Stomach (tissue), 9 donors: Measurements from ENCODE around the gene PNMA6E. TPM values are rescaled to one million over a fixed set of nuclear protein-coding genes. Genes with fewer than 3 reads are reported as not detected.

Experiments used
- DNase-seq, 2 donors: peaks; one replicate each; pipeline versions ENCODE4 v3.0.0 to v3.0.0-alpha.2; 2013 to 2019
- H3K27ac ChIP-seq, 5 donors: fragments of 200-600 bp in 4 of 5; sonication (generic) in 4 of 5; one replicate each; pipeline ENCODE4 v1.5.1; 2013 to 2019; ENCODE audit warnings: mild to moderate bottlenecking in 1 of 5, moderate library complexity in 1 of 5
- H3K27me3 ChIP-seq, 3 donors: fragments of 200-600 bp; sonication (generic); one replicate each; pipeline ENCODE4 v1.5.1; 2017 to 2019; ENCODE audit warnings: mixed run types in 1 of 3
- H3K36me3 ChIP-seq, 4 donors: fragments of 200-600 bp; sonication (generic); 1 replicate in 3 of 4; 2 replicates in 1 of 4; pipeline ENCODE4 v1.5.1; 2016 to 2019
- H3K4me1 ChIP-seq, 4 donors: fragments of 200-600 bp; sonication (generic); one replicate each; pipeline ENCODE4 v1.5.1; 2016 to 2019
- H3K4me3 ChIP-seq, 4 donors: fragments of 200-600 bp; sonication (generic) in 3 of 4; one replicate each; pipeline ENCODE4 v1.5.1; 2016 to 2019; ENCODE audit warnings: mild to moderate bottlenecking in 1 of 4
- H3K9me3 ChIP-seq, 4 donors: fragments of 200-600 bp; sonication (generic); one replicate each; pipeline ENCODE4 v1.5.1; 2016 to 2019
- EP300 ChIP-seq: sonication (generic); formaldehyde crosslinking; IDR thresholded peaks from one replicate; pipeline ENCODE4 v1.6.1; 2017; ENCODE audit warnings: antibody characterized with exemption
- POLR2A ChIP-seq, 4 donors: fragments of 450-650 bp; IDR thresholded peaks; one replicate each; pipeline ENCODE4 v1.6.1; 2016; ENCODE audit warnings: antibody characterized with exemption in 4 of 4, control low read depth in 2 of 4, mild to moderate bottlenecking in 1 of 4, moderate library complexity in 1 of 4
- POLR2AphosphoS5 ChIP-seq, 3 donors: sonication (generic); formaldehyde crosslinking; IDR thresholded peaks; one replicate each; pipeline ENCODE4 v1.6.1; 2016; ENCODE audit warnings: antibody characterized with exemption in 3 of 3
- WGBS, 5 donors: extraction: QIAGEN DNeasy Blood & Tissue Kit in 3 of 5; methylation state at CpG; one replicate each; pipeline versions ENCODE4 v1.1.5 to v1.1.7; 2013 to 2018; 5-methylcytosine and 5-hydroxymethylcytosine counted together
- intact Hi-C: fragments of 100-400 bp; cut with DNase I; formaldehyde crosslinking; loops from one replicate; pipeline ENCODE4 v1.15.1; 2023; ENCODE audit warnings: low total_unique reads
- polyA plus RNA-seq, 3 donors: library from polyadenylated mRNA; stranded (reverse); fragments of 200-250 nt; gene quantifications; one replicate each; pipeline ENCODE4 v1.2.3, GENCODE V29; 2013
- total RNA-seq, 5 donors: library from RNA; depleted of rRNA; stranded (reverse); fragments of >200 nt; gene quantifications; one replicate each; pipeline versions ENCODE4 v1.1.0 to v1.2.3, GENCODE V29; 2014 to 2016
- TF ChIP-seq, protein P1 (sequence below), 7 experiments: fragments of 450-650 bp in 4 of 7; fragments of 200-600 bp in 3 of 7; sonication (generic) in 3 of 7; IDR thresholded peaks; one replicate each; pipeline ENCODE4 v1.5.1; 2016 to 2019; ENCODE audit warnings: antibody characterized with exemption in 7 of 7, control low read depth in 2 of 7, mild to moderate bottlenecking in 1 of 7
- donor health status: healthy with polysubstance abuse.
- donor health status: Bipolar disorder and iron deficiency.
- donor health status: healthy.

The PNMA6E gene
- total and polyA plus RNA-seq, 8 donors: not detected

DNA sequence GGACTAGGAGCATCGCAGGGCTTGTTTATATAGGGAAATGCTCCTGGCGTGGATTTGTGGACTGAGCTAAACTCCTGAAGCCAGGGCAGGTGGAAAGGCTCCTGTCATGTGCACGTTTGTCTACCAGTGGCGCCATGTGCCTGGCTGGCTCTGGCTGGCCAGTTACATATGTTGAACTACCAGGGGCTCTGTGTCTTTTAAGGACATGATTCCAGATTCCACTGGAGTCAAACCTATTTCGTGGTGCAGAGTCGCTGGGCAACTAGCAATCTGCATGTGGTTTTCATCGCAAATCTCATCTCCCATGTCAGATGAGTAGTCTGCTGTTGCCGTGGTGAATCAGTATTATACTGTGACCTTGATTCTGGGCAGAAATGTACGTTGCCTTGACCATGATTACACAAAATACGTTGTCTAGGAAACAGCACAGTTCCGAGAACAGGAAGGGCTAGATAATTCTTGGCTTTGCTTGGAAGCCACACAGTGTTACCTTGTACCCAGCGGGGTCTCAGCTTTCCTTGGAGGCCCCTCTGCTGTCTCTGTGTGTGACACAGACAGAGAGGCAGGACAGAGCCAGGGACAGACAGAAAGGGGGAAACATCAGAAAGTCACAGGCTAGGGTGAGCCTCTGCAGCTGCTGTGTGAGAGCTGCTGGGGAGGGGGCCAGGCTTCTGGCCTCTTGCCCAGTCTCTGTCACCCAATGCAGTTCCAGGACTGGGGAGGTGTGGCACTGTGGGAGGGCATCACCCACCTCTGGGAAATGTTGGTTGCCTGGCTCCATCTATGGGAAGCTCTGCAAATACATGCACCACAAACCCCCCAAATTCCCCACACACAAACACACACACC lies 19.2 kb downstream of the PNMA6E start:
- peak overlapping the region in 3 of 5 donors; percentile 32 to 55 (median 35) for H3K27ac ChIP-seq
- DNase-seq: peak in 1 of 2 donors; percentile 89
- no peaks in the 10 kb centered on the region for H3K27me3 ChIP-seq
- 18 to 51% (median 26%) methylated on average over 7 to 12 of the region's 12 CpGs for WGBS, 5 donors
- H3K36me3 ChIP-seq: no peaks in the 10 kb centered on the region
- intact Hi-C loops: no loop called here
- peaks cover 0 to 18% (median 6%) of the 10 kb centered on the region in 4 donors for H3K9me3 ChIP-seq
- H3K4me1 ChIP-seq: peaks cover 0 to 4% (median 0%) of the 10 kb centered on the region in 4 donors
- TF ChIP-seq POLR2AphosphoS5 (IDR thresholded peaks at IDR 0.05): no peak
- no peak for TF ChIP-seq POLR2A (IDR thresholded peaks at IDR 0.05)
- TF ChIP-seq, protein P1, sequence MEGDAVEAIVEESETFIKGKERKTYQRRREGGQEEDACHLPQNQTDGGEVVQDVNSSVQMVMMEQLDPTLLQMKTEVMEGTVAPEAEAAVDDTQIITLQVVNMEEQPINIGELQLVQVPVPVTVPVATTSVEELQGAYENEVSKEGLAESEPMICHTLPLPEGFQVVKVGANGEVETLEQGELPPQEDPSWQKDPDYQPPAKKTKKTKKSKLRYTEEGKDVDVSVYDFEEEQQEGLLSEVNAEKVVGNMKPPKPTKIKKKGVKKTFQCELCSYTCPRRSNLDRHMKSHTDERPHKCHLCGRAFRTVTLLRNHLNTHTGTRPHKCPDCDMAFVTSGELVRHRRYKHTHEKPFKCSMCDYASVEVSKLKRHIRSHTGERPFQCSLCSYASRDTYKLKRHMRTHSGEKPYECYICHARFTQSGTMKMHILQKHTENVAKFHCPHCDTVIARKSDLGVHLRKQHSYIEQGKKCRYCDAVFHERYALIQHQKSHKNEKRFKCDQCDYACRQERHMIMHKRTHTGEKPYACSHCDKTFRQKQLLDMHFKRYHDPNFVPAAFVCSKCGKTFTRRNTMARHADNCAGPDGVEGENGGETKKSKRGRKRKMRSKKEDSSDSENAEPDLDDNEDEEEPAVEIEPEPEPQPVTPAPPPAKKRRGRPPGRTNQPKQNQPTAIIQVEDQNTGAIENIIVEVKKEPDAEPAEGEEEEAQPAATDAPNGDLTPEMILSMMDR (IDR thresholded peaks at IDR 0.05): no peak
- TF ChIP-seq EP300: no peak
- H3K4me3 ChIP-seq: no peak overlapping the region

DNA sequence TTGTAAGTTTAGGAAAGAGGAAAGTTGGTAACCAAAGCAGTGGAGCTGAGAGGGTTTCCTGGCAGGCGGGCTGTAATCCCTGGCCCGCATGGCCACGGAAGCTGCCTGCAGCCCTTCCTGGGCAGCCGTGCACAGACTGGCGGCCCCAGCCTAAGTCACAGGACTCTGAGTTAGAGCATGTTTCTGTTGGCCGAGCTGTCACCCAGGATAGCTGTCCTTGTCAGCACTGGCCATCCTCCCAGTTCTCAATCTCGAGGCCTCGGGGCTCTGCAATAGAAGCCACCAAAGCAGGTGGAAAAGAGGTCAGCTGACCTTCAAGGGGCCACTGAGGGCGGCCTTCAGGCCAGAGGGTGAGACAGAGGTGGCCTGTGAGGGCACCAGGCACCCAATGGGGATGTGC lies 20.5 kb downstream of the PNMA6E start:
- TF ChIP-seq POLR2A (IDR thresholded peaks at IDR 0.05) (no peak), EP300 (no peak), POLR2AphosphoS5 (IDR thresholded peaks at IDR 0.05) (no peak)
- TF ChIP-seq, protein P1 (IDR thresholded peaks at IDR 0.05): no peak
- Histone ChIP-seq H3K27me3 (peaks cover 0 to 2% (median 0%) of the 10 kb centered on the region in 3 donors), H3K4me1 (peaks cover 0 to 4% (median 0%) of the 10 kb centered on the region in 4 donors), H3K4me3 (no peak overlapping the region), H3K9me3 (peaks cover 0 to 26% (median 9%) of the 10 kb centered on the region in 4 donors), H3K27ac (no peak overlapping the region), H3K36me3 (no peaks in the 10 kb centered on the region)
- no peak for DNase-seq
- intact Hi-C loops: no loop called here
- WGBS, 5 donors: 70 to 80% (median 78%) methylated on average over 6 to 9 of the region's 9 CpGs

DNA sequence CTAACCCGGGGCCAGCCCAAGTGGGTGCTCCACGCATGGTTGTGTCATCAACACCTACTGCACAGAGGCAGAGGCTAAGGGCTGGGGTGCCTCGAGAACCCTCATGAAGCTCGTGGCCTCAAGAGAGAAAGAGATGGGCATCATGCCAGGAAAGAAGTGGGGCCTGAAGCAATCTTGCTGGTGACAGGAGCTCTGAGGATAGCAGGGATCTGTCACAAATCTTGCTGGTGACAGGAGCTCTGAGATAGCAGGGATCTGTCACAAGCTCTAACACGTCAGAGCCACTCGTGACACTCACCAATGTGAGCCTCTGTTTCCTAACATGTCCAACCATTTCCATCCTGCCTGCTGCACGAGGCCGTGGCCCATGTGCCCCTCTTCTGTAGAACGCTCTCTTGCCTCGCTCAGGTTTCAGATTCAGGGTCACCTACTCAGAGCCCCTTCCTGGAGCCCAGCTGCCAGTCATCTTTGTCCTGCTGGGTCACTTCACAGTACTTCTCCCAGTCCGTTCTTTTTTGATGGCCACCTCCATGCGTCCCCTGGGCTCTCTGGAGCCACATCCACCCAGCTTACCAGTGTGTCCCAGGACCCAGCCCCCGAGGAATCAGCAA lies 21.1 kb downstream of the PNMA6E start:
- no peaks in the 10 kb centered on the region for H3K36me3 ChIP-seq
- H3K27me3 ChIP-seq: peaks cover 0 to 5% (median 0%) of the 10 kb centered on the region in 3 donors
- peaks cover 0 to 4% (median 0%) of the 10 kb centered on the region in 4 donors for H3K4me1 ChIP-seq
- intact Hi-C loops: no loop called here
- WGBS, 5 donors: 73 to 87% (median 78%) methylated on average over 10 to 13 of the region's 13 CpGs
- peaks cover 0 to 26% (median 11%) of the 10 kb centered on the region in 4 donors for H3K9me3 ChIP-seq
- TF ChIP-seq, protein P1 (IDR thresholded peaks at IDR 0.05): no peak
- TF ChIP-seq POLR2A (IDR thresholded peaks at IDR 0.05) (no peak), POLR2AphosphoS5 (IDR thresholded peaks at IDR 0.05) (no peak), EP300 (no peak)
- H3K27ac ChIP-seq: no peak overlapping the region
- no peak overlapping the region for H3K4me3 ChIP-seq
- DNase-seq: no peak

DNA sequence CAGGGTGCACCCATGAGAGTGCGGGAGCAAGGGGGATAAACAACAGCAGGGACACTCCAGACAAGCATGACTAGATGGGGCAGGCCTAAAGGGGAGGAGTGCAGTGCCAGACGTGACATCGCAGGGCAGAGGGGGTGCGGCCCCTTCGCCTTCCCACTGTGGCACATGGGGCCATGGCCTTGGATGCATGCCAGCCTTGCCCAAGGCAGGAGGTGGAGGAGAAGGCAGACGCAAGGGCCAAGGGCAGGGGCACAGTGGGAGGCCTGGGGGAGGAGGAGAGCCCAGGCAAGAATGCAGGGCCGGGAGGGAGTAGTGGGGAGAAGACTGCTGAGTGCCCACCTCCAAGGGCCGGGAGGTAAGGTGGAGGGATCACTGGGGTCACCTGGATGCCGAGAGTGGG lies 21.6 kb downstream of the PNMA6E start:
- TF ChIP-seq POLR2AphosphoS5 (IDR thresholded peaks at IDR 0.05) (no peak), EP300 (no peak), POLR2A (IDR thresholded peaks at IDR 0.05) (no peak)
- TF ChIP-seq, protein P1 (IDR thresholded peaks at IDR 0.05): no peak
- no peak for DNase-seq
- peaks cover 0 to 4% (median 0%) of the 10 kb centered on the region in 4 donors for H3K4me1 ChIP-seq
- no peak overlapping the region for H3K27ac ChIP-seq
- intact Hi-C loops: no loop called here
- WGBS, 5 donors: 72 to 90% (median 79%) methylated on average over 2 to 9 of the region's 9 CpGs
- H3K9me3 ChIP-seq: peaks cover 0 to 26% (median 11%) of the 10 kb centered on the region in 4 donors
- H3K36me3 ChIP-seq: no peaks in the 10 kb centered on the region
- peaks cover 0 to 5% (median 0%) of the 10 kb centered on the region in 3 donors for H3K27me3 ChIP-seq
- H3K4me3 ChIP-seq: no peak overlapping the region
